NCI-H2196 (cell line): Measurements from ENCODE around the gene PPP1R13B.

ENCODE experiments used
- DNase-seq: peaks from one replicate; lab custom pipeline; 2025; ENCODE audit not compliant: unreplicated experiment; lab: John Stamatoyannopoulos, UW

PPP1R13B gene

DNA sequence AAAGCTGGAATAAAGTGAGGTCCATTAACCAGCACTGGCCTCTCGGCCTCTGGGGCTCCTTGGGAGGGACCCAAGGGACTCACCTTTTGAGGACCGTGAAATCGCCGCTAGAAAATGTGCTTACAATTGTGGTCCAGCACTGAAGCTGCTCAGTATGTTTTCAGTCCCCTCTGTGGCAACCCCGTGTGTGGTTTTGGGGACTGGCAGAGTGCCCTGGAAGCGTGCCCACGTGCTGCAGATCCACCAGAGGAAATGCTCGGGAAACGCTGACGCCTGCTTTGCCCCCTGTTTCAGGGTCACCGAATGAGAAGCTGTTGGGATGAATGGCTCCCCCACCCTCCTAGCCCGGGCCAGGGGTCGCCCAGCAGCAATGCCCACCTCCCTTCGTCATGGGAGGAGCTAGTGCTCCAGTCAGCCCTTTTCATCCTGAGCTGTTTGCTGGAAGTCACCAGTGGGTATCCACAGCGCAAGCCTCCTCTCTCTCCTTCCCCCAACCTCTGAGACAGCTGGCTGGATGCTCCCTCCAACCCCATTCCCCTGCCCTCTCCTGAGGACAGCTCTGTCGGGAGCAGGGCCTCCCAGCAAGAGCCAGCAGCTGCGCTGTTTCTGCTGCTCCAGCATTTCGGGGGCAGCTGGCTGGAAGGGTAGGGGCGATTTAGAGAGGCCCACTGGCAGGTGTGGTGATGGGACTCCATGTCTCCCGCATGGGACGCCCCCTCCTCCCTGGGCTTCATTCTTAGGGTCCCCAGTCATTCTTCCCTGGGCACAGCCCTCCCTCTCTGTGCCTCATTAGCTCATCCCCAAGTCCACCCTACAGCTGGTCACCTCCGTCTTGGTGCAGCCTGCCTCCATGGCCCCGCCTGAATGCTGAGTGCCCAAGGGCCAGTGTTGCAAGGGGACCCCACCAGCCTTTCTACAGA lies 33.2 kb upstream of the PPP1R13B start:
- no peak for DNase-seq

DNA sequence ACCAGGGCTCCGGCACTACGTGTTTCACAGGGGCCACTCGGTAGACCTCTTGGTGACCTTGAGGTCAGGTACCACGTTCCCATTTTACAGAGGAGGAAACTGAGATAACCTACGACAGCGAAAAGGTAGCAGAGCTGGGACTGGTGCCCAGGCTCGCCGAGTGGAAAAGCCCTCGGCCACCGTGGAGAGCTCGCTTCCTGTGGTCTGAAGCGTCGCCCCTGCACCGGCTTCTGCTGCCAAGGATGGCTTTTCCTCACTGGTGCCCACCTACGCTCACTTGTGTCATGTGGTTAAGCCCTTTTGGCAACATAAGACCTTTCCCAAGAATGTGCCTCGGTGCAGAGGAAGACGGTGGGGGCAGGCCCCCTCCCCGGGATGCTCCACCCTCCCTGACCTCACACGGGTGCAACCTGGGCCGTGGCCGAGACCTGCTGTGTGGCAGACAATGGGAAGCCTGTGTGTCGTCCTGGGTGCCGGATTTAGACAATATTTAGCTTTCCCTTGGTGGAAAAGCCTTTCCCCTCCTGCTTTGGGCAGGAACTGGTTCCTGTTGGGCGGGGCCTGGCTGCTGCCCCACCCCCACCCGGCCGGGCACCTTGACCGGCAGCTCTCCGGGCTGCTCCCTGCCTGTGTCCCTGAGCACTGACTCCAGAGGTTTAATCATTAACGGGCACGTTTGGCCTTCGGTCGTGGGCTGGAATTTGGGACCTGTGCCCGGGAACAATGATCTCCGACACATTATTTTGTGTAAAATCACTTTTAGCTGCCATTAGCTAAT lies 32.4 kb upstream of the PPP1R13B start:
- DNase-seq, result no peak

DNA sequence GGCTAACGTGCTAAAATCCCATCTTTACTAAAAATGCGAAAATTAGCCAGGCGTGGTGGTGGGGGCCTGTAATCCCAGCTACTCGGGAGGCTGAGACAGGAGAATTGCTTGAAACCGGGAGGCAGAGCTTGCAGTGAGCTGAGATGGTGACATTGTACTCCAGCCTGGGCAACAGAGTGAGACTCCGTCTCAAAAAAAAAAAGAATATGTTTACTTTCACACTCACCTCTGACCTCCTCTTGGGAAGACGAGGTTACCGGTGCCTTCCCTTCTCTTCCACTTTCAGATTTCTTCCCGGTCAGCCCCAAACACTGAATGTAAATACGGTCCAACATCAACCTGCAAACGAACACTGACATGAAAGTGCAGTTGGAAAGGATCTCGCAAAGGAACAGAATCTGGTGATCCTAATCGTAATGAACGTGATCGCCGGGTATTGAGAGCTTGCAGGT lies 31.8 kb upstream of the PPP1R13B start:
- DNase-seq, result no peak

DNA sequence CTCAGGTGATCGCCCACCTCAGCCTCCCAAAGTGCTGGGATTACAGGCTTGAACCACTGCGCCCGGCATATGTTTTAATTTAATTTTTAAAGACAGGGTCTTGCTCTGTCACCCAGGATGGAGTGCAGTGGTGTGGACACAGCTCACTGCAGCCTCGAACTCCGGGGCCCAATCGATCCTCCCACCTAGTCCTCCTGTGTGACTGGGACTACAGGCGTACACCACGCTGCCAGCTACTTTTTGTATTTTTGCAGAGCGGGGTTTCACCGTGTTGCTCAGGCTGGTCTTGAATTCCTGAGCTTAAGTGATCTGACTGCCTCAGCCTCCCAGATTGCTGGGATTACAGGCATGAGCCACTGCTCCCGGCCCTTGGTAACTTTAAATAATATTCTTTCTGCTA lies 30.8 kb upstream of the PPP1R13B start:
- DNase-seq, result no peak

DNA sequence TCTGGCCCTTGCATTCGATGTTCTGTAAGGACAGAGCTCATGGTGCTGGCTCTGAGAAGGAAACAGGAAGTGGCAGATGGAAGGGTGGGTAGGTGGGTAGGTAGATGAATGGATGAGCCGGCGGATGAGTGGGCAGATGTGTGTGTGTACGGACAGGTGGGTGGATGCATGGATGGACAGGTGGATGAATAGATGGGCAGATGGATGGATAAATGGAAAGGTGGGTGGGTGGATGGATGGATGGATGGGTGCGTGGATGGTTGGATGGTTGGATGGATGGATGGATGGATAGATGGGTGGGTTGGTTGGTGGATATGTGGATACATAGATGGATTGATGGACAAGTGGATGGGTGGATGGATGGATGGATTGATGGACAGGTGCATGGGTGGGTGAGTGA lies 27.6 kb upstream of the PPP1R13B start:
- no peak for DNase-seq

DNA sequence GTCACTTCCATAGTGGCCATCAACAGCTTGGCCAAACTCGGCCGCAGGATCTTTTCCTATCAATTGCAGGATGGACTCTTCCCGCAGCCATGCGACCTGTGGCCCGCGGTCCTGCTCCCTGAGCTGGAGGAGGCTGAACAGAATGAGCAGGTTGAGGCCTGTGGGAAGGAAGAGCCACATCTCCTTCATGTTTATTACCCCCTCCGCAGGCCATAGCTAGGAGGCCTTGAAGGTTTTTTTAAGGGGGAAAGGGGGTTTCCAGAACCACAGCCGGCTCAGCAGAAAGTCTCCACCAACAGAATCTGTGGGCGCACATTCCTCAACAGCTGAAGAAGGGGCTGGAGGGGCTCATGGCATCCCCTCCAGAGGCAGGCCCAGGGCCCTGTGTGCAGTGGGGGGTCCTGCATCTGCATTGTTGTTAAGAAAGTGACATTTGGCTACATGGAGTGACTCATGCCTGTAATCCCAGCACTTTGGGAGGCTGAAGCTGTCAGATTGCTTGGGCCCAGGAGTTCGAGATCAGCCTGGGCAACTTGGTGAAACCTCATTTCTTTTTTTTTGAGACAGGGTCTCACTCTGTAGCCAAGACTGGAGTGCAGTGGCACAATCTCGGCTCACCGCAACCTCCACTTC lies 25.2 kb upstream of the PPP1R13B start:
- no peak for DNase-seq

DNA sequence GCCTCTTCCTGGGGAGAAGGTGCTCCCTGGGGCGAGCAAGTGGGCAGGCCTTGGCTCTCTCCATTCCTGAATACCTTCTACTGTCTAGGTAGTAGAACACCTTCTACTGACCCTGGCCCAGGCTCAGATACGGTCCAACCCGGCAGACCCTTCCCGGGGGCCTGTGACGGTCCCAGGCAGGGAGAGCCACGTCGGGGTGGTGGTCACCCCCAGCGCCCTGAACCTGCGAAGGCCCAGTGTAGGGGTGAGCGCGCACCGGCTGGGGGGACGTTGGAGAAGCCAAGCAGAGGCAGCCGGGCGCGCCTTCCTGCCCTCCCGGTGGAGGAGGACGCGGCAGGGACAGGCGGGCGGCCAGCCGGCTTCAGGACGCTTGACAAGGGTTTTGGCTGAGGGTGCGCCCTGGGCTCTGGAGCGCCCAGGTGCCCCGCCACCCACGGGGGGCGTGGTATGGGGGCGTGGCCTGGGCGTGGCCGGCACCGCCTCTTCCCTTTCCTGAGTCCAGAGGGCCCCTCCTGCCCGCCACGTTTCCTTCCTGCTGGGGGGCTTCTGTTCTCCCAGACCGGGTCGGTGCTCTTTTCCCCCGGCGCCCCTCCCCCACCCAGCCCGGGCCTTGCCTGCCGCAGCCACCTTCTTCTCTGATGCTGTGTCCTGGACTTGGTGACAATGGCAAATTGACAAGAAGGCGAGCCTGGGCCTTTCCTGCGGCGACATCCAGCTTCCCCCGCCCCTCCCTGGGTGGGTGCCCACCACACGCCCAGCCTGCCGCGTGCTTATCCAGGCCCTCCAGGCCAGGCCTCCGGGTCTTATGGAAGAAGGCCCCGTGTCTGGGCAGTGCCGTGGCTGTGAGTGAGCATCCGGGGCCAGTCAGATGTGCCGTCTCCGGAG lies 24.5 kb upstream of the PPP1R13B start:
- DNase-seq, result no peak

DNA sequence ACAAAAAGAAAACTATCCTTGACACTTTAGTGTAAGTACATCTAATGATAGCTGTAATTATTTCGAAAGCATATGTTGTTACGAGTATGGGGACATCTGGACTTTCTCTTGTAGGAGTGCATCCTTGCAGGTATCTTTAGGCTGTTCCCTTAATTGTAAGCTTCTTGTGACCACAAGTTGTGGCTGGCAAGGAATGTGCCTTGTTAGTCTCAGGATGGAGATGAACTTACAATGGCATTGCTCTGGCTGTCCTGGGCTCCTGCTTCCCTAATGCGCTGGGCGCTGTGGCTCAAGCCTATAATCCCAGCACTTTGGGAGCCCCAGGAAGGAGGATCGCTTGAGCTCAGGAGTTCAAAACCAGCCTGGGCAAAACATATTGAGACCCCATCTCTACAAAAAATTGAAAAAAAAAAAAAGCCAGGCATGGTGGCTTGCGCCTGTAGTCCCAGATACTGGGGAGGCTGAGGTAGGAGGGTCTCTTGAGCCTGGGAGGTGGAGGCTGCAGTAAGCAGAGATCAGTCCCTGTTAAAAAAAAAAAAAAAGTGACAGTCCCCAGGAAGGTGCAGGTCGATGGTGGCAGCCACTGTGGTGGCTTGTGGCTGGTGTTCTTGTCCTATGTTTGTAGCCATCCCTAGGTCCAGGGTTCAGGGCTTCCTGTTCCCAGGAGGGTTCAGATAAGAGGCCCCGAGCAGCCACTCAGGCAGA lies 23.7 kb upstream of the PPP1R13B start:
- no peak for DNase-seq

DNA sequence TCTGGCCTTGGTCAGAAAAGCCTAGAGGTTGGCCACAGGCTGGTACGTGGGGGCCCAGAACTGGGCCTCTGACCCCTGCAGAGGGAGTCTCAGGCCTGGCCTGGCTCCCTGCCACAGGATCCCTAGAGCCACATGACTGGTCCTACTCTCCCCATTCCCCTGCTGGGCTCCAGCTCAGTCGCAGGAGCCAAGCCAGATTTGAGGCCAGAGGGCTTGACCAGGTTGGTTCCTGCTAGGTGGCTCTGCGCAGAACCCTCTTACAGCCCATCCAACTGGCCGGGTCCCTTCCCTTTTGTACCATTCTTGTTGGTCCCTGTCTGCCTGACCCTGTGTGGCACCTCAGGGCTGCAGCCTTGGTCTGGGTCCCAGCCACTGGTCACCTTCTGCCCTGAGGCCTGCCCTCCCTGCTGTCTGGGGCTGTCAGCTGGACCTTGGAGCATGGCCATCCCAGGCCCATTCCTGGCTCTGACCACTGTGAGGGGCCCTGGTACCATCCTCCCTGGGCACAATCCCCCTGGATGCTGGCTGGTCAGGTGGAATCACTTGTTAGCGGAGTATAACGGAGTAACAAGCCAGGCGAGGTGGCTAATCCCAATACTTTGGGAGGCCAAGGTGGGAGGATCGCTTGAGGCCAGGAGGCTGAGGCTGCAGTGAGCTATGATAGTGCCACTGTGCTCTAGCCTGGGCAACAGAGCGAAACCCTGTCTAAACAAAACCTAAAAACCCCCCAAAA lies 22.9 kb upstream of the PPP1R13B start:
- no peak for DNase-seq

DNA sequence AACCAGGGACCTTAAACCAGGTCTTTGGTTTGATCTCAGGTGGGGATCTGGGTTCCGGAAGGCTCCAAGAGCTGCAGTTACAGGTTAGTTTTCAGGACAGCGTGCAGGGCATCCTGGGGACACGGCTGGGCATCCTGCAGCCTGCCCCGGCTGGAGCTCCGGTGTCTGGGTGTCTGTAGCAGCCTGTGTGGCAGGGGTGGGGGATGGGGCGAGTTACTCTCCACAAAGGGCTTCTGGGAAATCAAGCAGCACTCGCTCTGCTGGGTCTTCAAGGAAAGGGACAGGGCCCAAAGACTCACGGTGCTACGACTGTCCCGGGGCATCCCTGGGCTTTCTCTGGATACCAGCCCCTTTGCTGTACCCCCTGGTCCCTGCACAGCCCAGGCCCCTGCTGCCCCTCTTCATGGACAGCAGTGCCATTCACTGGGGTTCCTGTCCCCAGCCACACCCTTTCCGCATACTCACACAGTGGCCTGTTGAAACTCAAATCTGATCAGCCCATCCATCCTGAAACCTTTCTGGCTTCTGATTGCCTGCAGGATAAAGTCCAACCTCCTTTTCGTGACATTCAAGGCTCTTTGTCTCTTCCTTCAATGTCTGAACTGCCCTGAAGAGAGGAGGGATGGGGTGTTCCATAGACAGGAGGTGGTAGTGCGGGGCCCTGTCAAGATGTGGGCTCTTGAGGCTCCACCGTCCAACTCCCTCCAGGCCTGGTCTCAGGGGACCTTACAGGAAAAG lies 22.2 kb upstream of the PPP1R13B start:
- DNase-seq, result no peak

DNA sequence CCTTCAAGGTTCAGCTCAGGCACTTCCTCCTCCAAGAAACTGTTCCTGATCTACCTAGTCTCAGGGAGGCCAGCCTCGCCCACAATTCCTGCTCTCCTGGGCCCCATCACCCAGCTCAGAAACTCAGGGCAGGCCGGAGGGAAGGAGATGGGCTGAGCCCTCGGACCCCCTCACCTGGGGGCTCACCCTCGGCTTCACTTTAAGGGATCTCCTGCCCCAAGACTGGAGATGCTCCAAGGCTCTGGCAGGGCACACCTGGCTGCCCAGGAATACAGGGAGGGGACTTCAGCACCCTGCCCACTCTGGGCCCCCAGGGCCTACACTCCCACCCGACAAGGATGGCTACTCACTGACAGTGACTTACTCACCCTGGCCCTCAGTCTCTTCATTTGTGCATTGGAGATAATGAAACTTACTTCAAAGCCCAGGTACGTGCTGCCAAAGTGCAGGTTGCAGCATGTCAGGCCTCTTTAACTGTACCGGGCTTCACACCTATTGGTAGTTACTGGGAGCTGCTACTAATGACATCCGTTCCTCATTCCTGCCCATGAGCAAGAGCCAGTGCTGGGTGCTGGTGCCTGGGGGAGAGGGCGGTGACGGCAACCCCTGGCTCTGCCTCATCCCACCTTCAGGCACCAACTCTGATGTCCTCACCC lies 21.0 kb upstream of the PPP1R13B start:
- DNase-seq, result no peak

DNA sequence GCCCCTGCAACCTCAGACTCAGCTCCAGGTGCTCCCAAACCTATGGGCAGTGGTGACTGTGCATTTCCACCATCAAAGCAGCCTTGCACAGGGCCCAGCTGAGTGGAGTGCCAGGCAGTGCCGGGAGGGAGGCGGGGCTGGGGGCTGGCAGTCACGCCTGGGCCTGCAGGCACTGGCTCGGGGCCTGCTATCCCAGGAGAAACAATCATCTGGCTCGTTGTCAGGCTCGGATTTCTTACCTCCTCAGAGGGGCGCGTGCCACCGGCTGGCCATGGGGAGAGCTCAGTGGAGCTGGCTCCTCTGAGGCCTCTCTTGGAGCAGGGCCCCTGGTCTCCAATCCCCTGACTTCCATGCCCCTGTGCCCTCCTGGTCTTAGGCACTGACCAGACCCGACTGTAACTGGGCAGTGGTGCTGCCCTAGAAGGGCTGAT lies 20.2 kb upstream of the PPP1R13B start:
- peak; percentile 55 for DNase-seq

DNA sequence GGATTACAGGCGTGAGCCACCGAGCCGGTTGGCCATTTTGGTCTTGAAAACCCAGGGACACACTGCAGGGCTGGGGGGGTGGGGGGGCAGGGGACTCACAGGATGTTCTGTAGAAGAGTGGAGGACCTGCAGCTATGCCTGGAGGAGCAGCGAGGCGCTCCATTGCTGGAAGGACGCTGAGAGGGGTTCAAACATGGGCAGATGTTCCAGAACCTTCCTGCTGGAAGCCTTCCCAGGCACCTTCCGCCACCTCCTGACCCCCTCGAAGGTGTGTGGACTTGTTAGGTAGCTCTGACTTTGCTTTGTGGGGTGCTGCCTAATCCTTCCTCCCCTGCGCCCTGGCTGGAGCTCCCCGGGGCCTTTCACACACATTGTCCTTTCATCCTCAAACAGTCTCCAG lies 19.6 kb upstream of the PPP1R13B start:
- no peak for DNase-seq

DNA sequence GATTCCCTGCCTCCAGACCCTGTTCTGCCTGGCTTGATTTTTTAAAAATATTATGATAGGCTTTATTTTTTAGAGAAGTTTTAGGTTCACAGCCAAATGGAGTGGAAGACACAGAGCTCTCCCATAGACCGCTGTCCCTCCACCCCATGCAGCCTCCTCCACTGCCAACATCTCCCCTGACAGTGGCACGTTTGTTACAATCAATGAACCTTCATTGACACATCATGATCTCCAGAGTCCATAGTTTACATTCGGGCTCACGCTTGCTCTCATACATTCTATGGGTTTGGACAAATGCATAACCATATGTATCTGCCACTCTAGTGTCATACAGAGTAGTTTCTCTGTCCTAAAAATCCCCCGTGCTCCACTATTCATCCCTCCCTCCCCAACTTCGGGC lies 15.9 kb upstream of the PPP1R13B start:
- no peak for DNase-seq

DNA sequence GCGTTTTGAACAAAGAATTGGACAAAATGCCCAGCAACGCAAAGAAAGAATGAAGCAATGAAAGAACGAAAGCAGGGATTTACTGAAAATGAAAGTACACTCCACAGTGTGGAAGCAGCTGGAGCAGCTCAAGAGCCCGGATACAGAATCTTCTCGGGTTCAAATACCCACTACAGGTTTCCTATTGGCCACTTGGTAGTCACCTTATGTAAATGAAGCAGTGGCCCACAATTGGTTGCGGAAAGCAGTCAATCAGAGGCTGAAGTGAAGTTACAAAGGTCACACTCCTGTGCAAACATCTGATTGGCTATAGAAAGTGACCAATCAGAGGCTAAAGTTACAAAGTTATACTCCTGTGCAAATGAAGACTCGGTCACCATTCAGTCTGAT lies 15.0 kb upstream of the PPP1R13B start:
- peak; percentile 4 for DNase-seq

DNA sequence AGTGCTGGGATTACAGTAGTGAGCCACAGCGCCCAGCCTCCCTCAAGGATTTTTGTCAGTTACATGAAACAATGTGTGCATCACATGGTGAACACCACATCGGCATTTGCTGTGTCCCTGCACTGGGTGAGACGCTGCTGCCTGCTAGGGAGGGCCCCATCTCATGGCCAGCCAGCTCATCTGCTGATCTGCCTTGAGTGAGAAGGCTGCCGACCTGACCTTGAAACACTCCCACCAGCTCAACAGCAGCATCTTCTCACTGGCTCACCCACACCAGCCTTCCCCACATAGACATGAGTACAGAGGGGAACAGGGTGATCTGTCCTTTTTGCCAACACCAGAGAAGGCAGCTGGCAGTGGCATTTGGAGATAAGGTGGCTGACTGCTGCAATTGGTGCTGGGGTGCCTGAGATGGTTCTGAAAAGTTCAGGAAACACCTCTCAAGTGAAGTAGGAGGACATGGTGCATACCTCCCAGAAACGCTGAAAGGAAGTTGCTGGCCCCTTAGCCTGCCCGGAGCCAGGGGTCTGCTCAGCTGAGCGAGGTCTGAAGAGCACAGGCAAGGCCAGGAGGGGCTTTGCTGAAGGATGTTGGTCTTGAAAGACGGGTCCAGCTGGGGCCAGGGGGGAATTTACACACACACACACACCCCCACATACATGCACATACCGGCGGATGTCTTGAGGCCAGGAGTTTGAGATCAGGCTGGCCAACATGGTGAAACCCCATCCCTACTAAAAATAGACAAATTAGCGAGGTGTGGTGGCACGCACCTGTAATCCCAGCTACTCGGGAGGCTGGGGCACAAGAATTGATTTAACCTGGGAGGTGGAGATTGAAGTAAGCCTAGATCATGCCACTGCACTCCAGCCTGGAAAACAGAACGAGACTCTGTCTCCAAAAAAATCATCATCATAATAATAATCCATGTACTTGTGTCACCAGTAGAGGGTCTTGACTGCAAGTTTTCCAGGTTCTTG lies 14.3 kb upstream of the PPP1R13B start:
- DNase-seq, result no peak
